ENCODE results near the gene ARL3. TPM values are rescaled to one million over a fixed set of nuclear protein-coding genes. Genes with fewer than 3 reads are reported as not detected.

The ARL3 gene
- 10.4 and 12.1 TPM in 2 replicates for total RNA-seq

DNA sequence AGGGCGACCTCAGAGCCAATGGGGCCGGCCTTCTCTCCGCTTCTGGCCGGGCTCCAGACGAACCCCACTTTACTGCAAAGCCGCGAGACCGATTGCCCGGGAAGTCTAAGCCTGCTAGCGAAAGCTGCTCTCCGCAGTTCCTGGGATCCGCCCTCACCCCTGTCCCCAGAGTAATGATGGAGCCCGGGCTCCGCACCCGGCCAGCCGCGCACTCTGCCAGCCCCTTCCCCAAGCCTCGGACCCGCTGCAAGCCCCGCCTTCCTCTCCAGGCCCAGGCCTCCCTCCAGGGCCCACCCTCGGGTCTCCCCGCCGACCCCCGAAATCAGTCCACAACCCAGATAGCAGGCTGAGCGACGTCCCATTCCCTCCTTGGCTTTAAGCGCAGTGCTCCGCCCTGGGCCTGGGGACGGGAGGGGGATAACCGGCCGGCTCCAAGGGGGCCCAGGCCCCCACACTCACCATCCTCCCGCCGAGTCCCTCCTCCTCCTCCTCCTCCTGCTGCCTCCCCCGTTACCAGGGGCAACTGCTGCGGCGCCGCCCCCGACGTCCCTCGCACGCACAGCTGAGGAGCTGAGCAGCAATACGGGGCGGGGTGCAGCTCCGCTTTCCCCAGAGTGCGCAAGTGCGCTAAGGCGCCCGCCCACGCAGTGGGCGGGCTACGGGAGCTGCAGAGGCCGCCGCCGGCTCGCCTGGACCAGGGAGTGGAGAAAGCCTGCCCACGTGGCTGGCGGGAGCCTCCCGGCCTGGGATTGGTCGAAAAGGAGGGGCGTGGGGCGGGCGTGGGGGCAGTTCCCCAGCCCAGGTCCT lies at the start of gene ARL3:
Gene ARL3, minus strand, starts transcription at position 584 of the 807 bp plus-strand sequence. Its CDS starts 122 bp downstream, at position 462.

GRCh38 chr10:102743588-102744373 lies 29.6 kb upstream of the ARL3 start, which contains the start of gene WBP1L:
WBP1L (plus strand) TSS chr10:102743948; CDS start chr10:102744054, 106 bp downstream.

DNA sequence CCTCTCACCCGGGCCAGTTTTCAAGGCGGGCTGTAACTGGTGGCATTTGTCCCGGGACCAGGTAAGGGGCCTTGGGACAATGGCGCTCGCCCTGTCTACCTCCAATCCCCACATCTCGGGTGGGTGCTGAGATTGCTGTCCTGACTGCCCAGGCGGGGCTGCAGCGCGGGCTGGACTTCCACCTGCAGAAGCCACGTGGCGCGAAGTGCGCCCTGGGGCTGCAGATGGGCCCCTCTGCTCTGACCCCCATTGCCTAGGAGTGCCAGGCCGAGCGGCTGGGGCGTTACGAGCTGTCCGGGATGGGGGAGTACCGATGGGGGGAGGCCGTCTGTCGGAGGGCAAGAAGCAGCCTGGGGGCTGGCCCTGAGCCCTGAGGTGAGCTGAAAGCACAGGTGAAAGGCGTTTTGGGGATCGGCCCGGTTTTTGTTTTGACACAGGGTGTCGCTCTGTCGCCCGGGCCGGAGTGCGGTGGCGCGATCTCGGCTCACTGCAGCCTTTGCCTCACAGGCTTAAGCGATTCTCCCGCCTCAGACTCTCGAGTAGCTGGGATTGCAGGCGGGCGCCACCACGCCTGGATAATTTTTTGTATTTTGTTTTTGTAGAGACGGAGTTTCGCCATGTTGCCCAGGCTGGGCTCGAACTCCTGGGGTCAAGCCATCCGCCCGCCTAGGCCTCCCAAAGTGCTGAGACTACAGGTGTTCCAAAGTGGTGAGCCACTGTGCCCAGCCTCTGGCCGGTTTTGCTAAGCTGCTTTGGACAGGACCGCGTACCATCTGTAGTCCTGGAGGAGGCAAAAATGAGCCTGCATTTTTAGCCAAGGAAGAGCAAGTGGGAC lies 641 bp upstream of the ARL3 start, which contains the start of gene SFXN2:
Gene SFXN2, plus strand, starts transcription at position 16 of the 835 bp plus-strand sequence. CDS start 12,001 bp downstream, outside the sequence.

DNA sequence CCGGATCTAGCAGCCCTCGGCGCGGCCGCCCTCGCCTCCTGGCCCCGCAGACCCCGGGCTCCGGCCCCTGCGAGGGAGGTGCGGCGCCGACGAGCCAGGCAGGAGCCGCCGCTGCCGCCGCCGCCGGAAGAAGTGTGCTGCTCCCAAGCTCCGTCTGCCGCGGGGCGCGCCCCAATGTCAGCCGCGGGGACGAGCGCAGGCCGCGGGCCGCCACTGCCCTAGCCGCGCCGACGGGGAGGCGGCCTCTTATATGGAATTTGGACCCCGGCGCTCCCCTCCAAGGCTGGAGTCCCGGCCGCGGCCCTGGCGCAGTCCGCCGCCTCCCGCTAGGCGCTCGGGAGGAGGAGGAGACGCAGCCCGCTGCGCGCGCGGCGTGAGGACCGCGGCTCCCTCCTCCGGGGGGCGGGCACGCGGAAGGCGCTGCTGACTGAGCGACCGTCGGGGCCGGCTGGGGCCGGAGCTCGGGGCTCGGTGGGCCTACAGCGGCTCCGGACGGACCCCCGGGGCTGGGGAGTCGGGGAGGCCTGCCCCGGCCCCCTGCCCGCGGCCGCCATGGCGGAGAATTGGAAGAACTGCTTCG lies 70.0 kb downstream of the ARL3 start, which contains the start of gene TRIM8:
Gene TRIM8, plus strand, starts transcription at position 414 of the 580 bp plus-strand sequence. Its CDS starts 139 bp downstream, at position 553.

Other genes with a start within 250 kb of the ARL3 start
- gene ACTR1A, start 211.7 kb downstream of the ARL3 start, total RNA-seq = 158 and 161 TPM in 2 replicates
- 5.4 and 5.5 TPM in 2 replicates for gene SUFU, start 210.4 kb downstream of the ARL3 start, total RNA-seq
- 90.3 and 92.6 TPM in 2 replicates for gene TRIM8, start 69.9 kb downstream of the ARL3 start, total RNA-seq
- gene SFXN2, start 239 bp upstream of the ARL3 start, total RNA-seq = 2.5 and 3.9 TPM in 2 replicates
- gene WBP1L, start 29.6 kb upstream of the ARL3 start, total RNA-seq = 41.3 and 41.9 TPM in 2 replicates
- 0.17 TPM in 1 of 2 replicates, not detected in the other for gene CYP17A1, start 123.0 kb upstream of the ARL3 start, total RNA-seq
- 8.0 and 11.9 TPM in 2 replicates for gene BORCS7, start 139.9 kb upstream of the ARL3 start, total RNA-seq
- 4.8 and 6.7 TPM in 2 replicates for gene AS3MT, start 155.1 kb upstream of the ARL3 start, total RNA-seq
- 1.7 and 1.9 TPM in 2 replicates for gene CNNM2, start 203.9 kb upstream of the ARL3 start, total RNA-seq

Data from bronchus fibroblast of lung (primary cell).